Measurements from ENCODE around the gene SMIM33.
A peak's percentile ranks its signal among the peaks of the same experiment; 100 is the strongest.
"Not testable (repeated sequence)": the region's sequence is repeated elsewhere in the genome, so short reads cannot be mapped to it uniquely, and the experiment has no call there.

SMIM33 gene

DNA sequence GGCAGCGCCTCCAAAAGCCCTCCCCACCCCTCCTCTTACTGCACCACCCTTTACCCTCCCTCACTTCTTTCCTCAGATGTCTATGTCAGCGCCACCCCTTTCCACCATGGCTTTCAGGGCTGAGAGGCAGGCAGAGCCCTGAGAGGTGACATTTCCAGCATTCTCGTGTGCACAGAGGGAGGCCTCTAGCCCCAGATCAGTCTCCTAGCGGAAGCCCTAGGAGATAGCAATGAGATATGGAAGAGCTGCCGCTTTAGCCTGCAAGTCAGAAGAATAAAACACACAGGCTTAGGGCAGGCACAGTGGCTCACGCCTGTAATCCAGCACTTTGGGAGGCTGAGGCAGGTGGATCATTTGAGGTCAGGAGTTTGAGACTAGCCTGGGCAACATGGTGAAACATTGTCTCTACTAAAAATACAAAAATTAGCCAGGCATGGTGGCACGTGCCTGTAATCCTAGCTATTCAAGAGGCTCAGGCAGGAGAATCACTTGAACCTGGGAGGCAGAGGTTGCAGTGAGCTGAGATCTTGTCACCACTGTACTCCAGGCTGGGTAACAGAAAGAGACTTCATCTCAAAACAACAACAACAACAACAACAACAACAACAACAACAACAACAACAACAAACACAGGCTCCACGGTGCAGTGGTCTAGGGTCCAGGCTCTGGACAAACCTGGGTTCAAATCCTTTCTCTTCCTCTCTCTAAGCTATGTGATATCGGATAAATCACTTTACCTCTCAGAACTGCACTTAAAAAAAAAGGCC lies 8.0 kb downstream of the SMIM33 start:
- H3K4me3 ChIP-seq (ENCODE audit: low read length); DNase-seq (ENCODE audit: low read depth, low spot score): not testable (repeated sequence)

DNA sequence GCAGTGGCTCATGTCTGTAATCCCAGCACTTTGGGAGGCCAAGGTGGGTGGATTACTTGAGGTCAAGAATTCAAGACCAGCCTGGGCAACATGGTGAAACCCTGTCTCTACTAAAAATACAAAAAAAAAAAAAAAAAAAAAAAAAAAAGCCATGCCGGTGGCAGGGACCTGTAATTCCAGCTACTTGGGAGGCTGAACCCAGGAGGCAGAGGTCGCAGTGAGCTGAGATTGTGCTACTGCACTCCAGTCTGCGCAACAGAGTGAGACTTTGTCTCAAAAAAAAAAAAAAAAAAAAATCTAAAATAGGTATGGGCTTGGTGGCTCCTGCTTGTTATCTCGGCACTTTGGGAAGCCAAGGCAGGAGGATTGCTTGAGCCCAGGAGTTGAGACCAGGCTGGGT lies 8.9 kb downstream of the SMIM33 start:
- not testable (repeated sequence) for DNase-seq (ENCODE audit: low read depth, low spot score); H3K4me3 ChIP-seq (ENCODE audit: low read length)

DNA sequence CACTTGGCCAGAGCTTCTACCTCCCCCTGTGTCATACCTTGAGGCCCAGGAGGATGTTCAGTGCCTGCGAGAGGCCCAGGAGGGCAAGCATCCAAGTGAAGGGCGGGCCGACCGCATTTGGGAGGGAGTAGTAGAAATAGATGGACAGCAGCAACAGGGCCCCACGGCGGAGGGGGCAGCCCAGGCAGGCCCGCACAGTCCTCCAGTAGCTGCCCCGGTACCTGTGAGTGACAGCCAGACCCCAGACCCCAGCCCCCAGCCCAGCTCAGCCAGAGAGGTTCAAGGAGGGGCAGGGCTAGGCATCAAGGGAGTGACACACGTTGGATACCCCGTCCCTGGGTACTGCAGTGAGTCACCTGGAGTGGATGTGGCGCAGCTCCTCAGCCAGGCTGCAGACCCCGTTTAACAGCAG lies 10.3 kb downstream of the SMIM33 start:
- no peak for DNase-seq (ENCODE audit: low read depth, low spot score)
- peak overlapping the region; percentile 72 for H3K4me3 ChIP-seq (ENCODE audit: low read length)

DNA sequence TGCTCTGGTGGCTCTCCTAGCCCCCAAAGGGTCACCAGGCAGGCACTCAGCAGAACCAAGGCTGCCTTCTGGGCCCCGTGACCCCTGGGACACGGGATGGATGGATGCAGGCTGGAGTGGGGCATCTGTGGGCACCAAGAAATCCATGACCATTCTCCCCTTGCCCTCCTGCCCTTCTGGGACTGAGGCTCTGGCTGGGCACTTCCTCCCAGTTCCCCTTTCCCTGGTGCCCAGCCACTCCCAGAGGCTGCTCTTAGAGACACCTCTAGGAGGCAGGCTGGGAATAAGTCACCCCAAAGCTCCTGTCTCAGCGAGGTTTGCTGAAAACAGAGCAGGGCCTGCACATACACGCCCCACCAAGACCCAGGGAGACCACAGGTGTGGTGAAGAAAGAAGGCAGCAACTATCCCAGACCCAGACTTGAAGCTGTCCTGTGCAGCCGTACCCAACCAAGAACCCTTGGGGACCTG lies 10.8 kb downstream of the SMIM33 start:
- no peak for DNase-seq (ENCODE audit: low read depth, low spot score)
- peak overlapping the region; percentile 72 for H3K4me3 ChIP-seq (ENCODE audit: low read length)

DNA sequence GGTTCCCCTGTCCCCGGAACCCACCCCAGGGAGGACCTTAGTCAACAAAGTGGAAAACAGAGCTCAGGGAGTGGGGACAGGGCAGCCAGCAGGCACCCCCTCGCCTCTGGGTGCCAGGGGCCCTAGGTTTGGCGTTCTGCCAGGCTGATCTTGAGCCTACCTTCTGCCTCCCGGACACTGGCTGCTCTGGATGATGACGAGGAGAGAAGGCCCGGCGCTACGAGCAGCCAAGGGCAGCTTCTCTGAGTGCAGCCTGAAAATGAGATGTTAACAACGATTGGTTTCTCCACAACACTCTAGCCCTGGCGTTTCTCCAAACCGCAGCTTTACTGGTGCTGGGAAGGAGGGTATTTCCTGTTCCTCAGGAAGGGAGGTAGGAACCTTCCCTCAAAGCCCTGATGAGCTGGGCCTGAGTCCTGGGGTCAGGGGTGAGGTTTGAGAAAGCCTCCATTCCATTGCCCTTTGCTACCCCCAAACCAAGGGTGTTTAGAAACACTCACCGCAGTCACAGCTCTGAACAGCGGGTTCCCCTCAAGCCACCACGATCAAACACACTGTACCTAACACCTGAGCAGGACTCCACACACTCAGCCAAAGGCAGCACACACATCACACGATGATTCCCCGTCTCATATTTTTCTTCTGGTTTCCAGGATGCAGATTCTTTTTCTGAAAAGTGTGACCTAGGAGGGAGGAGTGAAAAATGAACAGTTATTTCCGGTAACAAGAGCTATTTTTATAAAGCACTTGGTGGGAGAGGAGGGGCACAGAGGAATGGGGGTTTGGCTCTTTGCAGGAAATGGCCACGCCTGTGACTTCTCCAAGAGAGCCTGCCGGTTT lies 11.5 kb downstream of the SMIM33 start, which contains the start of gene STING1:
TSS of gene STING1 (minus strand) at position 709 of the 840 bp plus-strand sequence. CDS start 1,054 bp downstream, outside the sequence.
- H3K4me3 ChIP-seq (ENCODE audit: low read length), result peak within 1 kb of the TSS; percentile 72
- peak; percentile 92 for DNase-seq (ENCODE audit: low read depth, low spot score)

DNA sequence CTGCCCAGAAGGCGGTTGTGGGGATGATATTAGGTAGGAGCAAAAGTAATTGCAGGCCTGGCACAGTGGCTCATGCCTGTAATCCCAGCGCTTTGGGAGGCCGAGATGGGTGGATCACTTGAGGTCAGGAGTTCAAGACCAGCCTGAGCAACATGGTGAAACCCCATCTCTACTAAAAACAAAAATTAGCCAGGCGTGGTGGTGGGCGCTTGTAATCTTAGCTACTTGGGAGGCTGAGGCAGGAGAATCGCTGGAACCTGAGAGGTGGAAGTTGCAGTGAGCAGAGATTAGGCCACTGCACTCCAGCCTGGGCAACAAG lies 12.0 kb downstream of the SMIM33 start:
- DNase-seq (ENCODE audit: low read depth, low spot score), result not testable (repeated sequence)
- H3K4me3 ChIP-seq (ENCODE audit: low read length), result peak overlapping the region; percentile 72

DNA sequence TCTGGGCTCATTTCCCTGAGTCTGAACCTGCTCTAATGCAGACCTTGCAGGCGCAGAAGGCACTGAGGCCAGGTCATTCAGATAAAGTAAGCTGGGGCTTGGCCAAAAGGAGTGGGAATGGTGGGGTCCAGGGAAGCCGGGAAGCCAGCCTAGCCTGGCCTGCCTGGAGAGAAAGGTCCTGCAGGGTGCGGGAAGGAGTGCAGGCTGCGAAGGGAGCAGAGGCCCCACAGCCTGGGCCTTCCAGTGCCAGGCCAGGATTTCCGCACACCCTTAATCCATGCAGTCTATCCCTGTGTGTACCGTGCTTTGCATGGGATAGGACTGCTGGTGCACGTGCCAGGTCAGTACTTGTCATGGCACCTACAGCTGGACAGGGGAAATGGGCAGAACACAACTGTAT lies 15.4 kb downstream of the SMIM33 start:
- H3K4me3 ChIP-seq (ENCODE audit: low read length), result no peak overlapping the region
- no peak for DNase-seq (ENCODE audit: low read depth, low spot score)

DNA sequence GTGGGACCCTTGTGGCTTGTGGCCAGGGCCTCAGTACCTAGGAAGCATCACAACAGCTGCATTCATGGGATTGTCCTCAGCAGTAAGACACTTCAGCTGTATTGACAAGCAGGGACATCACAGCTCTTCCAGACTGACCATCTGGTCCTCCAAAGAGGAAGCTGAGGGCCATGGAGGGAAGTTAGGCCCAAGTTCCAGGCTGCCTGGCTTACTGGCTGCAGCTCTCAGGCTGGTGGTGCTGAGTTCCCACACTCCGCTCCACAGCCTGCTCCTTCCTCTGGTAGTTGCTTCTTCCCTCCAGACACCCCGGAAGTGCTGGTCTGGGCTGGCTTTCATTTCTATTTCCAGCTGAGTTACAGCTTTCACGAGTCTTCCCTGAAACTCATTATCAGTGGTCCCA lies 17.5 kb downstream of the SMIM33 start:
- DNase-seq (ENCODE audit: low read depth, low spot score), result no peak

DNA sequence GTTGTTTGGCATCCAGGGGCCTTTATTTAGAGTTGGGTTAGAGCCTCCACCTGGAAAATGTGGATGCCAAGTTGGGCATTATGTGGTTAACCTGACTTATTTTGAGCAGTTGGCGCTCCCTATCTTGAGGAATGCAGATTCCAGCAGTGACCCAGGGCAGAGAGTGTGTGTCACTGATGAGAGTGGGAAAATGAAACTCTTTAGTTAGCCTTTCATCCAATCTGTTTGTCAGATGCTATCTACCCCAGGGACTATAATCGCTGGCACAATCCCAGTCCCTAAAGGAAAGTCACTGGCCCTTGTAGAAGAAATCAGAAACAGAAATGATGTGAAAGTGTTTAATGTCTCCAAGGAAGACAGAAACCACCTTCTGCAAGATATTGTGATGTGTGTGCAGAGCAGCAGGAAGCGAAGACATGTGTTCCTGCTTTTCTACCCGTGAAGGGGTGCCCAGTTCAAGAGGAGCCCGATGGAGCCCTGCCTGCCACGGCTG lies 21.9 kb downstream of the SMIM33 start:
- no peak for DNase-seq (ENCODE audit: low read depth, low spot score)

More for the DNA sequence above, 17.5 kb downstream of the SMIM33 start:
- no peak overlapping the region for H3K4me3 ChIP-seq (ENCODE audit: low read length)

DNA sequence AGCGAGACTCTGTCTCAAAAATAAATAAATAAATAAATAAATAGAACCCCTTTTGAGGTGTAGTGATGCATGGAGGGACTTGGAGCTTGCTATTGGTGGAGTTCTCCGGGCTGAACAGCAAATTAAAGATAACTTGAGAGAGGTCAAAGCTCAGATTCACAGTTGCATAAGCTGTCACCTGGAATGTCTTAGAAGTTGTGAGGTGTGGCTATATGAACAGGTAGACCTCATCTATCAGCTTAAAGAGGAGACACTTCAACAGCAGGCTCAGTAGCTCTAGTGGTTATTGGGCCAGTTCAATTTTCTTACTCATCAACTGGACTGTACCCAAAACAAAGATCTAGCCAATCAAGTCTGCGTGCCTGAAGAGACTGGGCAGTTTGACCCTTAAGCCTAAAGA lies 23.5 kb downstream of the SMIM33 start:
- H3K4me3 ChIP-seq (ENCODE audit: low read length), result no peak overlapping the region
- DNase-seq (ENCODE audit: low read depth, low spot score), result no peak

More for the DNA sequence above, 21.9 kb downstream of the SMIM33 start:
- H3K4me3 ChIP-seq (ENCODE audit: low read length), result no peak overlapping the region

DNA sequence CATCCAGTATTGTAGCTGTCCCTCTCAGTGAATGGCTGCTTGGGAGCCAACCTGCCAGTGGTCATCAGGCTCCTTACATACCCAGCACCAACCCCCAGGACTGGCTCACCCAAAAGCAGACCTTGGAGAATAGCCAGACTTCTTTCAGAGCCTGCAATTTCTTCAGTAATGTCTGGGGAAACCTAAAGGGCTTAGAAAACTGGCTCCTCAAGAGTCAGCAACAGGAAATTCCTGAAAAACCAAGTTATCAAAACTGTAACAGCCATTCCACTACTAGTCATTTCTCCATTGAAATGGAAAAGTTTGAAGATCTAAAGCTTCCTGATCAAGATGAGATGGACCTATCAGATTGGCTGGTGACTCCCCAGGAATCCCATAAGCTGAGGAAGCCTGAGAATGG lies 24.0 kb downstream of the SMIM33 start:
- DNase-seq (ENCODE audit: low read depth, low spot score), result no peak
- H3K4me3 ChIP-seq (ENCODE audit: low read length), result no peak overlapping the region

DNA sequence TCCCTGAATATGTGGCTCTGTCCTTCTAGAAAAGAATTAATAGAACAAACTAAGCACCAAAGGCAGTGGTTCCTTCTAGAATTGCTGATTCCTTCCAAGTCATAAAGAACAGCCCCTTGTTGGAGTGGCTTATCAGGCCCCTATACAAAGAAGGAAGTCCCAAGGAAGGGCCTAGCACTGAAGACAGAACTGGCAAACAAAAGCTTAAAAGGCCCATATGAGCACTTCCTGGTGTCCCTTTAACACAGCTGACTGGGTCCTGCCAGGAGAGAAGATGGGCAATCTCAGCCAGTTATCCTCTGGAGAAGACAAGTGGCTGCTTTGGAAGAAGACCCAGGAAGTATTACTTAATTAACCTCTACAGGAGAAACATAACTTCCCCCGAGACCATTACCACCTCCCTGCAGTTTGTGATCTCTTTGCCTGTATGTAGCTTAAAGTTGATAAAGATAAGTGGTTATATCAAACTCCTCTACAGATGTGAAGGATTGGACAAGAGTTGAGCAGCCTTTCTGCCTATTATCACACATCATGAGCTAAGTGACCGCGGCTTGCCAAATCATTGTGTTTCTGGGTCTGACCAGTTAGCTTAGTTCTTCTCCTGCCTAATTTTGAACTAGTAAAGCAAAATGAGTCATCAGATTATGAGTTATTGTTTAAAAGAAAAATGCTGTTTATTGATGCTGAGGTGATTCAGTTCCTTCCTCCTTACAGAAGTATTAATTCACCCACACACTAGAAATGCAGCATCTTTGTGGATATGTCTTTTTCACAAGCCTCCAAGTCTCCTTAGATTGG lies 25.0 kb downstream of the SMIM33 start:
- H3K4me3 ChIP-seq (ENCODE audit: low read length), result no peak overlapping the region
- no peak for DNase-seq (ENCODE audit: low read depth, low spot score)

DNA sequence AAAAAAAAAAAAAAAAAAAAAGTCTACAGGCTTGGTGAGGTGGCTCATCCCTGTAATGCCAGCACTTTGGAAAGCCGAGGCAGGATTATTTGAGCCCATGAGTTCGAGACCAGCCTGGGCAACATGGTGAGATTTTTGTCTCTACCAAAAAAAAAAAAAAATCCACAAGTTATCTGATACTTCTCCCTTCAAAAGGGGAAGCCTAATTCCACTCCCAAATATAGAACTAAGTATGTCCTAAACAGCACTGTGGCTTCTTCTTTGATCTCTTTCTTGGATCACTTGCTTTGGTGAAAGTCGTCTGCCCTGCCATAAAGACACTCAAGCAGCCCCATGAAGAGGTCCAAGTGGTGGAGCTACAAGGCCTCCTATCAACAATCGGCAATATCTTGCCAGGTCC lies 30.6 kb downstream of the SMIM33 start:
- no peak for DNase-seq (ENCODE audit: low read depth, low spot score)
- H3K4me3 ChIP-seq (ENCODE audit: low read length), result no peak overlapping the region

DNA sequence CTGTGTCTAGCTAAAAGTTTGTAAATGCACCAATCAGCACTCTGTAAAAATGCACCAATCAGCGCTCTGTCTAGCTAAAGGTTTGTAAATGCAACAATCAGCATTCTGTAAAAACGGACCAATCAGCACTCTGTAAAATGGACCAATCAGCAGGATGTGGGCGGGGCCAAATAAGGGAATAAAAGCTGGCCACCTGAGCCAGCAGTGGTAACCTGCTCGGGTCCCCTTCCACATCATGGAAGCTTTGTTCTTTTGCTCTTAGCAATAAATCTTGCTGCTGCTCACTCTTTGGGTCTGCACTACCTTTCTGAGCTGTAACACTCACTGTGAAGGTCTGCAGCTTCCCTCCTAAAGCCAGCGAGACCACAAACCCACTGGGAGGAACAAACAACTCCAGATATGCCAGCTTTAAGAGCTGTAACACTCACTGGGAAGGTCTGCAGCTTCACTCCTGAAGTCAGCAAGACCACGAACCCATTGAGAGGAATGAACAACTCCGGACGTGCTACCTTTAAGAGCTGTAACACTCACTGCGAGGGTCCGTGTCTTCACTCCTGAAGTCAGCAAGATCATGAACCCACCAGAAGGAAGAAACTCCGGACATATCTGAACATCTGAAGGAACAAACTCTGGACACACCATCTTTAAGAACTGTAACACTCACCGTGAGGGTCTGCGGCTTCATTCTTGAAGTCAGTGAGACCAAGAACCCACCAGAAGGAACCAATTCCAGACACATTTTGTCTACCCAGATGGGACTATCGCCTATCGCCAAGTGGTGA lies 32.4 kb downstream of the SMIM33 start:
- not testable (repeated sequence) for DNase-seq (ENCODE audit: low read depth, low spot score); H3K4me3 ChIP-seq (ENCODE audit: low read length)

DNA sequence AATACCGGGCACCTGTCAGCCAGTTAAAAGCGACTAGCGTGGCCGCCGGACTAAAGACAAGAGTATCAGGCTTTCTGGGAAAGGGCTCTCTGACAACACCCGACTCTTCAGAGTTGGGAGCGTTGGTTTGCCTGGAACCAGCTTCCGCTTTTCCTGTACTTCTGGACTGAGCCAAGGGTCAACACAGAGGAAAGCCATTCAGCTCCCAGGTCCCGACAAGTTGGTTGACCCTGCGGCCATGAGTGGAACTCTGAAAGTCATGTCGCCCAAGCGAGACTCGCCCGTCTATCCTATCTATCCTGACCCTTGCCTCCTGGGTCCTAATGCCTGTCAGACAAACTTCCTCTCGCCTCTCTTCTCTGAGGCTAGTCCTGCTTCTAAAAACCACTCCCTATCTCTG lies 33.1 kb downstream of the SMIM33 start:
- H3K4me3 ChIP-seq (ENCODE audit: low read length); DNase-seq (ENCODE audit: low read depth, low spot score): not testable (repeated sequence)

DNA sequence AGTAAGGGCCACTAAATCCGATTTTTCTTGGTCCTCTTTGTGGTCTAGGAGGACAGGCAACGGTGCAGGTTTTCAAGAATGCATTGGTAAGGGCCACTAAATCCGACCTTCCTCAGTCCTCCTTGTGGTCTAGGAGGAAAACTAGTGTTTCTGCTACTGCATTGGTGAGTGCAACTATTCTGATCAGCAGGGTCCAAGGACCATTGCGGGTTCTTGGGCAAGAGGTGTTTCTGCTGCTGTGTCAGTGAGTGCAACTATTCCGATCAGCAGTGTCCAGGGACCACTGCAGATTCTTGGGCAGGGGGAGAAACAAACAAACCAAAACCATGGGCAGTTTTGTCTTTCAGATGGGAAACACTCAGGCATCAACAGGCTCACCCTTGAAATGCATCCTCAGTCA lies 33.9 kb downstream of the SMIM33 start:
- not testable (repeated sequence) for DNase-seq (ENCODE audit: low read depth, low spot score); H3K4me3 ChIP-seq (ENCODE audit: low read length)

DNA sequence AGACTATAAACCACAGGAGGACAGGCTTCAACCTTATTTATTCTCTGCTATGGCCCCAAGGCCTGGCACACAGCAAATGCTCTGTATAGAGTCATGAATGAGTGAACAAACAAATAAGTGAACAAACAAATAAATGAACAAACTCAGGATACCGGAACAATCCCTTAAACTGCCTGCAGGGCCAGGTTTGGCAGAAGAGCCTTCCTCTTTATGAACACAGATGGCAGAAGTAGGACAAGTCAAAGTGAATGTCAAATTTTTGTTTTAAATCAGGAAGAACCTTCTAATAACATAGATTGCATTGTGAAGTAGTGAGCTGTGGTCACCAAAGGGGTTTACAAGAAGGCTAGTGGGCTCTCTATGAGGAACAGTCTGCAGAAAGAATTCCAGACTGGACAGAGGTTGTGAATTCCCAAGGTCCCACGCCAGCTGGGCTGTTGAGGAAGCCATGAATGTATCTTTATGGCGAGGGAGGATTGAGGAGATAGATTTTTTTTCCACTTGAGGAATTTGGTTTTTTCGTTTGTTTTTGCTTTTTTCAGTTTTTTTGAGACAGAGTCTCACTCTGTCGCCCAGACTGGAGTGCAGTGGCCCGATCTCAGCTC lies 42.1 kb downstream of the SMIM33 start:
- no peak for DNase-seq (ENCODE audit: low read depth, low spot score)
- H3K4me3 ChIP-seq (ENCODE audit: low read length), result no peak overlapping the region

DNA sequence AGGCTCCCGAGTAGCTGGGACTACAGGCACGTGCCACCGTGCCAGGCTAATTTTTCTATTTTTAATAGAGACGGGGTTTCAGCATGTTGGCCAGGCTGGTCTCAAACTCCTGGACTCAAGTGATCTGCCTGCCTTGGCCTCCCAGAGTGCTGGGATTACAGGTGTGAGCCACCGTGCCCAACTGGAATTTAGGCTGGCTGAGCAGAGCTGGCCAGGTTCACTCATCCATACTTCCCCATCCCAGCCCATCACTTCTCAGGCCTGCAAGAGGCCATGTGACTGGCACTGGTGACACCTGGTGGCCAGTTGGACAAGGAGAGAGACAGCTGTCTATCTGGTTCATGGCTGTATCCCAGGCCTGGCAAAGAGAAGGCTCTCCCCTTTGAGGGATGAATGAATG lies 42.6 kb downstream of the SMIM33 start:
- not testable (repeated sequence) for H3K4me3 ChIP-seq (ENCODE audit: low read length)
- DNase-seq (ENCODE audit: low read depth, low spot score), result peak; percentile 57

Data from Jurkat, Clone E6-1 (cell line).